GM10266 (cell line): ENCODE data around the gene PLOD2.

Experiments
- DNase-seq: peaks from one replicate; pipeline ENCODE4 v3.0.0; 2012; ENCODE audit errors: extremely low spot score
- CTCF ChIP-seq: IDR thresholded peaks from 2 replicates; pipeline ENCODE4 v1.5.1; 2012; ENCODE audit warnings: mild to moderate bottlenecking, low read depth; ENCODE audit not compliant: control insufficient read depth, insufficient read depth; ENCODE audit errors: missing control alignments

Gene PLOD2

GRCh38 chr3:146035366-146035765 is 125.6 kb downstream of the PLOD2 start:
- no peak for DNase-seq
- TF ChIP-seq CTCF = no peak

GRCh38 chr3:146033950-146034349 is 127.0 kb downstream of the PLOD2 start:
- no peak for TF ChIP-seq CTCF
- DNase-seq = no peak

GRCh38 chr3:146026547-146026946 is 134.4 kb downstream of the PLOD2 start:
- TF ChIP-seq CTCF = no peak
- no peak for DNase-seq

GRCh38 chr3:146024260-146024659 is 136.7 kb downstream of the PLOD2 start:
- no peak for TF ChIP-seq CTCF
- no peak for DNase-seq

DNA sequence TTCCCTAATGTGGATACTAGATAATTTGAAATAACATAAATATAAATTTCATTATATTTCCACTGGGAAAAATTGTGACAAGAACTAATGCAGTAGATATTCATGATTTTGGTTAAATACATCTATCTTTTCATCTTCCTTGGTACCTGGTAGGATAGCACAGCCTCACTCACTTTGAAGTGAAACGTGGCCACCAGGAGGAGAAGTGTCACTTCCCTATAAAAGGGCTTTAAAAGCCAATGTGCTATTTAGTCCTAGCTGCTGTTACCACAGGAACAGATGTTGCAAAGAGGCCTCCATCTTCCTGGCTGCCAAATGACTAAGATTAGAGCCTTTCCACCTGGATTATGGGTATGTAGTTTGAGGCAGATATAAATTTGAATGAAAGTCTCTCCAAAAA is 140.0 kb downstream of the PLOD2 start:
- TF ChIP-seq CTCF = no peak
- DNase-seq = no peak

- no peak for TF ChIP-seq CTCF
- DNase-seq = no peak
Observed at GRCh38 chr3:146019508-146019907, 141.5 kb downstream of the PLOD2 start.
